Fibroblast of the aortic adventitia (primary cell): Measurements from ENCODE around the gene APCS. TPM values are rescaled to one million over a fixed set of nuclear protein-coding genes. Genes with fewer than 3 reads are reported as not detected.

Source experiments
- DNase-seq: peaks from one replicate; pipeline ENCODE4 v3.0.0-alpha.2; 2010; ENCODE audit warnings: low read depth
- H3K4me3 ChIP-seq: 2 replicates; pipeline ENCODE4 v1.5.1; 2011; ENCODE audit warnings: low read depth, mild to moderate bottlenecking, control low read depth, low read length, moderate library complexity
- CTCF ChIP-seq: IDR thresholded peaks from 2 replicates; pipeline ENCODE4 v1.5.1; 2011; ENCODE audit warnings: mild to moderate bottlenecking, low read length, control low read depth, inconsistent platforms; ENCODE audit not compliant: insufficient read depth
- total RNA-seq: library from RNA; depleted of rRNA; stranded (reverse); fragments of >200 nt; gene quantifications from 2 replicates; pipeline ENCODE4 v1.2.3, GENCODE V29; 2012; ENCODE audit warnings: low replicate concordance

The APCS gene
- total RNA-seq, 1 donor: not detected

GRCh38 chr1:159598196-159598595, 10.6 kb downstream of the APCS start:
- no peak for DNase-seq
- no peak for TF ChIP-seq CTCF
- H3K4me3 ChIP-seq: no peak overlapping the region

GRCh38 chr1:159600894-159601293, 13.3 kb downstream of the APCS start:
- TF ChIP-seq CTCF: no peak
- no peak overlapping the region for H3K4me3 ChIP-seq
- no peak for DNase-seq

- TF ChIP-seq CTCF: no peak
- no peak overlapping the region for H3K4me3 ChIP-seq
- no peak for DNase-seq
Observed at GRCh38 chr1:159602501-159602999, 14.9 kb downstream of the APCS start.

- no peak overlapping the region for H3K4me3 ChIP-seq
- DNase-seq: no peak
Observed at GRCh38 chr1:159612211-159612885, 24.7 kb downstream of the APCS start.

GRCh38 chr1:159632922-159633321, 45.3 kb downstream of the APCS start:
- no peak overlapping the region for H3K4me3 ChIP-seq
- DNase-seq: no peak
- TF ChIP-seq CTCF: no peak

More at GRCh38 chr1:159612211-159612885, 24.7 kb downstream of the APCS start:
- TF ChIP-seq CTCF: no peak

Other genes with a start within 250 kb of the APCS start
- not detected in 2 replicates for gene OR10J4, start 155.6 kb upstream of the APCS start, total RNA-seq
- not detected in 2 replicates for gene OR10J1, start 148.1 kb upstream of the APCS start, total RNA-seq
- gene OR10J5, start 51.8 kb upstream of the APCS start, total RNA-seq: not detected in 2 replicates
- gene CRP, start 126.8 kb downstream of the APCS start, total RNA-seq: not detected in 2 replicates
- gene DUSP23, start 193.1 kb downstream of the APCS start, total RNA-seq: 10.0 and 27.8 TPM in 2 replicates
- not detected in 2 replicates for gene FCRL6, start 214.5 kb downstream of the APCS start, total RNA-seq
- not detected in 2 replicates for gene SLAMF8, start 239.0 kb downstream of the APCS start, total RNA-seq